Measurements from ENCODE around the gene DPF3. TPM values are rescaled to one million over a fixed set of nuclear protein-coding genes. Genes with fewer than 3 reads are reported as not detected.
A peak's percentile ranks its signal among the peaks of the same experiment; 100 is the strongest.

Gene DPF3
- total and polyA plus RNA-seq, 2 of the 13 experiments (the other 11 are each of a cell fraction or from before 2014, with no cell fraction given): 0.09 to 0.60 TPM

DNA sequence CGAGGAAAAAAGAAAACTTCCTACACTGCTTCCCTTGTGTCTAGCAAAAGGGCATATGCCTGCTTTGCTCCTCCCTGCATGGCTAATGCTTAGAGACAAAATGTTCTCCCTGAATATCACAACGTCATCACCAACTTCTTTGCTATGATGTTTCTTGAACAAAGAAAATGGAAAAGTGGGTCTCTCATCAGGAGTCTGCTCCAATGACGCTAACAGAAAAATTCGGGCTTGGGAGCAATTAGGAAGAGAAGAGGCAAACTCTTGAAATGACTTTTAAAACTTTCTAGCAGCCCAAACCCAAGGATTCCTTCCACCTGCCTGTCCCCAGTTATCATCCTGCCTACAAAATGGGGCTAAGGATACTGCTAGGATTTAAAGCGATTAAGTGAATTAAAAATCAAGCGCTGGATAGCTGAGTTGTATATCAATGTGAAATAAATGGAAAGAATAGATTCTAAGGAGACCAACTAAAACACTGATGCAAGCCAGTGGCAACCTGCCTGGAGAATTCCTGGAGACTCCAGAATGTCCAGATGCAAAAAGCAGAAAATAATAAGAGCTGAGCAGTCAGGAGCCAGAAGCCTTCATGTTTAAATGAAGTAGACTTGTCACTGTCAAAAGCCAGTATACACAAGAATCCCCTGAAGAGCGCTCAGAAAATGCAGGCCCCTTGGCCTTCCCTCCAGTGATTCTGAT is 183.8 kb downstream of the DPF3 start (continued):
- TF ChIP-seq, protein P1, sequence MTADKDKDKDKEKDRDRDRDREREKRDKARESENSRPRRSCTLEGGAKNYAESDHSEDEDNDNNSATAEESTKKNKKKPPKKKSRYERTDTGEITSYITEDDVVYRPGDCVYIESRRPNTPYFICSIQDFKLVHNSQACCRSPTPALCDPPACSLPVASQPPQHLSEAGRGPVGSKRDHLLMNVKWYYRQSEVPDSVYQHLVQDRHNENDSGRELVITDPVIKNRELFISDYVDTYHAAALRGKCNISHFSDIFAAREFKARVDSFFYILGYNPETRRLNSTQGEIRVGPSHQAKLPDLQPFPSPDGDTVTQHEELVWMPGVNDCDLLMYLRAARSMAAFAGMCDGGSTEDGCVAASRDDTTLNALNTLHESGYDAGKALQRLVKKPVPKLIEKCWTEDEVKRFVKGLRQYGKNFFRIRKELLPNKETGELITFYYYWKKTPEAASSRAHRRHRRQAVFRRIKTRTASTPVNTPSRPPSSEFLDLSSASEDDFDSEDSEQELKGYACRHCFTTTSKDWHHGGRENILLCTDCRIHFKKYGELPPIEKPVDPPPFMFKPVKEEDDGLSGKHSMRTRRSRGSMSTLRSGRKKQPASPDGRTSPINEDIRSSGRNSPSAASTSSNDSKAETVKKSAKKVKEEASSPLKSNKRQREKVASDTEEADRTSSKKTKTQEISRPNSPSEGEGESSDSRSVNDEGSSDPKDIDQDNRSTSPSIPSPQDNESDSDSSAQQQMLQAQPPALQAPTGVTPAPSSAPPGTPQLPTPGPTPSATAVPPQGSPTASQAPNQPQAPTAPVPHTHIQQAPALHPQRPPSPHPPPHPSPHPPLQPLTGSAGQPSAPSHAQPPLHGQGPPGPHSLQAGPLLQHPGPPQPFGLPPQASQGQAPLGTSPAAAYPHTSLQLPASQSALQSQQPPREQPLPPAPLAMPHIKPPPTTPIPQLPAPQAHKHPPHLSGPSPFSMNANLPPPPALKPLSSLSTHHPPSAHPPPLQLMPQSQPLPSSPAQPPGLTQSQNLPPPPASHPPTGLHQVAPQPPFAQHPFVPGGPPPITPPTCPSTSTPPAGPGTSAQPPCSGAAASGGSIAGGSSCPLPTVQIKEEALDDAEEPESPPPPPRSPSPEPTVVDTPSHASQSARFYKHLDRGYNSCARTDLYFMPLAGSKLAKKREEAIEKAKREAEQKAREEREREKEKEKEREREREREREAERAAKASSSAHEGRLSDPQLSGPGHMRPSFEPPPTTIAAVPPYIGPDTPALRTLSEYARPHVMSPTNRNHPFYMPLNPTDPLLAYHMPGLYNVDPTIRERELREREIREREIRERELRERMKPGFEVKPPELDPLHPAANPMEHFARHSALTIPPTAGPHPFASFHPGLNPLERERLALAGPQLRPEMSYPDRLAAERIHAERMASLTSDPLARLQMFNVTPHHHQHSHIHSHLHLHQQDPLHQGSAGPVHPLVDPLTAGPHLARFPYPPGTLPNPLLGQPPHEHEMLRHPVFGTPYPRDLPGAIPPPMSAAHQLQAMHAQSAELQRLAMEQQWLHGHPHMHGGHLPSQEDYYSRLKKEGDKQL (CRISPR knock-in tag; IDR thresholded peaks at IDR 0.05; ENCODE audit: low read depth): no peak
- no peak for TF ChIP-seq ZNF672 (CRISPR knock-in tag; IDR thresholded peaks at IDR 0.05)
- TF ChIP-seq, protein P2, sequence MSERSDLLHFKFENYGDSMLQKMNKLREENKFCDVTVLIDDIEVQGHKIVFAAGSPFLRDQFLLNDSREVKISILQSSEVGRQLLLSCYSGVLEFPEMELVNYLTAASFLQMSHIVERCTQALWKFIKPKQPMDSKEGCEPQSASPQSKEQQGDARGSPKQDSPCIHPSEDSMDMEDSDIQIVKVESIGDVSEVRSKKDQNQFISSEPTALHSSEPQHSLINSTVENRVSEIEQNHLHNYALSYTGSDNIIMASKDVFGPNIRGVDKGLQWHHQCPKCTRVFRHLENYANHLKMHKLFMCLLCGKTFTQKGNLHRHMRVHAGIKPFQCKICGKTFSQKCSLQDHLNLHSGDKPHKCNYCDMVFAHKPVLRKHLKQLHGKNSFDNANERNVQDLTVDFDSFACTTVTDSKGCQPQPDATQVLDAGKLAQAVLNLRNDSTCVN (CRISPR knock-in tag; IDR thresholded peaks at IDR 0.05; ENCODE audit: borderline replicate concordance): no peak

DNA sequence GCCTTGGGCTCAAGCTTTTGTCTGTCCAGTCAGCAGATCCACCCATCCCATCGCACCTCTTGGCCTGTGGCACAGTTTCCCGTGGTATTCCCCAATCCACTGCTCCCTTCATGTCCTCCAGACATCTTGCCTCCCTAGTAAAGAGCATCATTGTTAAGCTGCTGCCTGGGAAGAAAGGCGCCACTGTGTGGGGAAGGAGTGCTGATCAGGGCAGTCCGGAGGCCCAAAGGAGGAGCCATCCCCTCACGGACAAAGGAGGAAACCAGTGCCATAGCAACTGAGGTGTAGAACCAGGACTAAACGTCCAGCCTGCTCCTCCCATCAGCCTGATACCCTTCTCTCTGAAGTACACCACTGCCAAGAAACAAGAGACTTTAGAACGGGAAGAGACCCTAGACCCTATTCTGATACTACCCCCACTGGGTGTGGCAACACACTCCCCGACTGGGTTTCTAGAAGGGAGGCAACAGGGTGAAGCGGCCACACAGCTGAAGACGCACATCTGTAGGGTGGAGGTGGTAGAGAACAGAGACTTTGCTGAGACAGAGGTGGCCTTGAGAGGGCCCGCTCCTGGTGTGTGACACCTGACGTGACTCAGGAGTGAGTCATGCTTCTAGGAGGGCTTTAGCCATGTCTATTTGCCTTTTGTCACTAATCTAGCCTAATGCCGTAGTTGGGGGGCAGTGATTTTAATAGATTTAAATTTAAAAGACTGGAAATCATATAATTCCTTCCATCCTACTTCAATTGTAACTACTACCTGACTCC is 185.0 kb downstream of the DPF3 start:
- BruUV-seq (replicated peaks): no TSS peak
- Histone ChIP-seq H3K4me3 (replicated peaks in 1 of 3; ENCODE audit: insufficient read depth in 1 of 3, low read depth in 2 of 3, low read length in 3 of 3) (no peak overlapping the region), H3K79me2 (ENCODE audit: insufficient read depth, low read length) (no peaks in the 10 kb centered on the region), H3K9ac (ENCODE audit: insufficient read depth, low read depth, low read length) (no peak overlapping the region), H4K20me1 (ENCODE audit: insufficient read depth, low read length) (no peaks in the 10 kb centered on the region), H2AFZ (ENCODE audit: low read length) (no peak overlapping the region), H3K4me2 (ENCODE audit: low read depth, low read length) (no peak overlapping the region), H3K27me3 (ENCODE audit: control insufficient read depth in 1 of 2, insufficient read depth in 2 of 2, low read length in 2 of 2) (no peaks in the 10 kb centered on the region), H3K4me1 (ENCODE audit: insufficient read depth, low read length) (peaks cover 4% of the 10 kb centered on the region; the same call in 1 of the 2 replicates), H3K36me3 (replicated peaks in 1 of 2; ENCODE audit: control insufficient read depth in 1 of 2, insufficient read depth in 2 of 2, low read length in 2 of 2) (no peaks in the 10 kb centered on the region), H3K27ac (ENCODE audit: extremely low read length, insufficient read depth, low read length) (no peak overlapping the region), H3K9me3 (ENCODE audit: low read length) (no peaks in the 10 kb centered on the region)
- ChIA-PET CTCF (ENCODE audit: low intra/inter-chr PET ratio, low total read pairs) (no interaction called here), POLR2A (no interaction called here)
- in situ Hi-C loops (cut with HindIII; ENCODE audit: extremely low pct_ligation_motif_present, low pct_unique_long_range_greater_than_20kb) (no loop called here), intact Hi-C loops (cut with micrococcal nuclease; ENCODE audit: unreplicated experiment) (no loop called here)
- DNase-seq (ENCODE audit: low spot score) (no peak), ATAC-seq (peak; percentile 53; the same call in 2 of the 3 replicates), FAIRE-seq (no peak)
- TF ChIP-seq FOSL2 (CRISPR knock-in tag; IDR thresholded peaks at IDR 0.05) (peak; percentile 85), PCBP1 (IDR thresholded peaks at IDR 0.05; ENCODE audit: borderline replicate concordance, low read depth, low read length) (no peak)
- 16% methylated on average over 13 of the region's 13 CpGs for WGBS (ENCODE audit: low lambda C conversion rate)
